WERI-Rb-1 (cell line): ENCODE results near the gene TBCD.
"Not testable (repeated sequence)": the region's sequence is repeated elsewhere in the genome, so short reads cannot be mapped to it uniquely, and the experiment has no call there.

Experiments
- DNase-seq: peaks from one replicate; pipeline ENCODE4 v3.0.0-alpha.2; 2020
- H3K27ac ChIP-seq: fragments of 250-450 bp; sonication (Bioruptor Pico); 2 replicates; pipeline ENCODE4 v1.5.1; 2020; ENCODE audit warnings: mild to moderate bottlenecking, moderate library complexity
- H3K27me3 ChIP-seq: fragments of 250-450 bp; sonication (Bioruptor Pico); 2 replicates; pipeline ENCODE4 v1.5.1; 2021; ENCODE audit warnings: mild to moderate bottlenecking, low read depth, moderate library complexity; ENCODE audit not compliant: insufficient read depth, severe bottlenecking
- H3K36me3 ChIP-seq: fragments of 250-450 bp; sonication (Bioruptor Pico); 2 replicates; pipeline ENCODE4 v1.5.1; 2020; ENCODE audit warnings: mild to moderate bottlenecking, moderate library complexity
- H3K4me3 ChIP-seq: 2 replicates; pipeline ENCODE4 v1.5.1; 2011; ENCODE audit warnings: low read depth, mild to moderate bottlenecking, control low read depth, low read length
- H3K9me3 ChIP-seq: fragments of 250-450 bp; sonication (Bioruptor Pico); 2 replicates; pipeline ENCODE4 v1.5.1; 2021; ENCODE audit warnings: mild to moderate bottlenecking, moderate library complexity; ENCODE audit not compliant: severe bottlenecking
- TF ChIP-seq, protein P1 (sequence below): IDR thresholded peaks from 2 replicates; pipeline ENCODE4 v1.5.1; 2011; ENCODE audit warnings: low read depth, mild to moderate bottlenecking, control low read depth, inconsistent platforms, low read length

The TBCD gene

DNA sequence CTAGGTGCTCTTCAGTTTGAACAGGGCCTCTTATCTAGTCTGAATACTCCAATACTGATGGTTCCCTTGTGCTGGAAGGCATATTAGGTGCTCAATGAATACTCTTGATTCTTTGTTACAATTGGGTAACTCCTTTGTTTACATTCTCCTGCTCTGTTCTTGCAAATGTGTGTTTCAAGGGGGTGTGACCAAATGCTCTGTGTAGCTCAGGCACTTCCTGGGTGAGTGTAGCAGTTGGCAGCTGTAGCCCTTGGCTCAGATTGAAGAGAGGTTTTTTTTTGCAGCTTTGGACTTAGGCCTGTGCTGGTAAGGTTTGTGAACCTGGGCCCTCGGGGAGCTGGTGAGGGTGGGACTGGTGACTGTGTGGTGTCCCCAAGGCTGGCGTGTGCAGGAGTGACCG lies 20.2 kb downstream of the TBCD start:
- peaks cover 94% of the 10 kb centered on the region for H3K36me3 ChIP-seq

DNA sequence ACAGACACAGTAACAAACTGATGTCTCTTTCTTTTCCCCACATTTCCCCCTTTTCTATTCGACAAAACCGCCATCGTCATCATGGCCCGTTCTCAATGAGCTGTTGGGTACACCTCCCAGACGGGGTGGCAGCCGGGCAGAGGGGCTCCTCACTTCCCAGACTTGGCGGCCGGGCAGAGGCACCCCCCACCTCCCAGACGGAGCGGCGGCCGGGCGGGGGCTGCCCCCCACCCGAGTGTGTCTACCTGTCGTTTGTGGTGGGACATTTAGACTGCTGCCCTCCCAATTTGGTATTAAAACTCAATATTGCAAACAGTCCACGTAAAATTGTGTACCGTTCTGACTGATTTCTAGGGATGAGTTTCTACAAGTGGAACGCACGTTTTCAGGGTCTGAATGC lies 22.6 kb downstream of the TBCD start:
- H3K36me3 ChIP-seq: peaks cover 80% of the 10 kb centered on the region
- not testable (repeated sequence) for H3K27me3 ChIP-seq, H3K9me3 ChIP-seq, H3K27ac ChIP-seq, H3K4me3 ChIP-seq, DNase-seq

More for the DNA sequence above, 20.2 kb downstream of the TBCD start:
- TF ChIP-seq, protein P1, sequence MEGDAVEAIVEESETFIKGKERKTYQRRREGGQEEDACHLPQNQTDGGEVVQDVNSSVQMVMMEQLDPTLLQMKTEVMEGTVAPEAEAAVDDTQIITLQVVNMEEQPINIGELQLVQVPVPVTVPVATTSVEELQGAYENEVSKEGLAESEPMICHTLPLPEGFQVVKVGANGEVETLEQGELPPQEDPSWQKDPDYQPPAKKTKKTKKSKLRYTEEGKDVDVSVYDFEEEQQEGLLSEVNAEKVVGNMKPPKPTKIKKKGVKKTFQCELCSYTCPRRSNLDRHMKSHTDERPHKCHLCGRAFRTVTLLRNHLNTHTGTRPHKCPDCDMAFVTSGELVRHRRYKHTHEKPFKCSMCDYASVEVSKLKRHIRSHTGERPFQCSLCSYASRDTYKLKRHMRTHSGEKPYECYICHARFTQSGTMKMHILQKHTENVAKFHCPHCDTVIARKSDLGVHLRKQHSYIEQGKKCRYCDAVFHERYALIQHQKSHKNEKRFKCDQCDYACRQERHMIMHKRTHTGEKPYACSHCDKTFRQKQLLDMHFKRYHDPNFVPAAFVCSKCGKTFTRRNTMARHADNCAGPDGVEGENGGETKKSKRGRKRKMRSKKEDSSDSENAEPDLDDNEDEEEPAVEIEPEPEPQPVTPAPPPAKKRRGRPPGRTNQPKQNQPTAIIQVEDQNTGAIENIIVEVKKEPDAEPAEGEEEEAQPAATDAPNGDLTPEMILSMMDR: no peak
- H3K27ac ChIP-seq: no peak overlapping the region
- no peaks in the 10 kb centered on the region for H3K9me3 ChIP-seq
- no peak for DNase-seq
- H3K4me3 ChIP-seq: no peak overlapping the region
- H3K27me3 ChIP-seq: no peaks in the 10 kb centered on the region

DNA sequence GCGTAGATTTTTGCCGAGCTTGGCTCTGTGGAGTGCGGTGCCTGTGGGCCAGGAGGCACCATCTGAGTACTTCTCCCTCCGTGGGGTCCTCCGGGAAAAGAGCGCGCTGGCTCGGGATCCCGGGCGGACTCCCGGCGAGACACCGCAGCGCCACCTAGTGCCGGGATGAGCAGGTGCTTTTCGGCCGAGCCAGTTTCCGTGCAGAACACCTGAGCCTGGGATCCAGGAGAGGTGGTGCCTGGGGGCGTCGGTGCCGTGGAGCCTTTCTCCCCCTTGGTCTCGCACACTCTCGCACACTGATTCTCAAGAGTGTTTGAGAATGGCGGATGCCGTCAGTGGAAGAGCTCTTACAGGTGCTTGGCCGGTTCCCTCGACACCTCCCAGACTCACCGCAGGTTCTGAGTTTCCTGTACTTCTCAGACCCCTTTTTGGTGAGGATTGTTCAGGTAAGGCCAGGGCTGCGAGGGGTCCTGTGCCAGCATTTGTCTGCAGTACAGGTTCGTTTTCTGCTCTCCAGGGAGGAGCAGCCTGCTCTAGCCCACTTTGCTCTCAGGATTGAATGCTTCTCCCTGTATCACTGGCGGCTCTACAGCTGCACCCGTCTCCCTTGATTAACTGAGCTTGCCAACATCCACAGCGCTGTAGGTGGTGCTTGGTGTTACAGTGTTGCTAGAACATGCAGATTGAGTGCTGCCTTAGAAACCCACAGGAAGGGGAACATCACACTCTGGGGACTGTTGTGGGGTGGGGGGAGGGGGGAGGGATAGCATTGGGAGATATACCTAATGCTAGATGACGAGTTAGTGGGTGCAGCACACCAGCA lies 23.3 kb downstream of the TBCD start:
- no peaks in the 10 kb centered on the region for H3K27me3 ChIP-seq
- peak; percentile 88 for DNase-seq
- TF ChIP-seq, protein P1: peak; percentile 97
- H3K36me3 ChIP-seq: peaks cover 80% of the 10 kb centered on the region
- no peaks in the 10 kb centered on the region for H3K9me3 ChIP-seq
- no peak overlapping the region; the same call in 1 of the 2 replicates for H3K27ac ChIP-seq
- no peak overlapping the region for H3K4me3 ChIP-seq

DNA sequence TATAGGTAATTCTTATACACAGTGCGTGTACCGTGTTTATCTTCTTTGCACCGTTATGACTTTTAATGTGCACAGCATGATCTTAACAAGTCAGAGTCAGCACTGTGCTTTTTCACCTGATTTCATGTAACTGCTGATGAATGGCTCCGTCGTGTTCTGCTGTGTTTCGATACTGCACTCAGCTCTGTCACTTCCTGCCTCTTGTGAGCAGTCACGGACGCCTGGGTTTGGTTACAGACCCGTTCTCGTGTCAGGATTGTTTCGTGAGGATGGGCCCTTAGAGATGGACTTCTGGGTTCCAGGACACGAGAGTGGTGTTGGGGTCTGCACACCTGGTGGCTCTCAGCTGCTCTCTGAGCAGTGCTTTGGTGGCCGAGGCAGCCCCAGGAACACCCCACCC lies 24.6 kb downstream of the TBCD start:
- H3K36me3 ChIP-seq: peaks cover 76% of the 10 kb centered on the region
- no peaks in the 10 kb centered on the region for H3K9me3 ChIP-seq
- no peak overlapping the region for H3K27ac ChIP-seq
- no peak overlapping the region for H3K4me3 ChIP-seq
- TF ChIP-seq, protein P1: no peak
- H3K27me3 ChIP-seq: no peaks in the 10 kb centered on the region
- DNase-seq: no peak

DNA sequence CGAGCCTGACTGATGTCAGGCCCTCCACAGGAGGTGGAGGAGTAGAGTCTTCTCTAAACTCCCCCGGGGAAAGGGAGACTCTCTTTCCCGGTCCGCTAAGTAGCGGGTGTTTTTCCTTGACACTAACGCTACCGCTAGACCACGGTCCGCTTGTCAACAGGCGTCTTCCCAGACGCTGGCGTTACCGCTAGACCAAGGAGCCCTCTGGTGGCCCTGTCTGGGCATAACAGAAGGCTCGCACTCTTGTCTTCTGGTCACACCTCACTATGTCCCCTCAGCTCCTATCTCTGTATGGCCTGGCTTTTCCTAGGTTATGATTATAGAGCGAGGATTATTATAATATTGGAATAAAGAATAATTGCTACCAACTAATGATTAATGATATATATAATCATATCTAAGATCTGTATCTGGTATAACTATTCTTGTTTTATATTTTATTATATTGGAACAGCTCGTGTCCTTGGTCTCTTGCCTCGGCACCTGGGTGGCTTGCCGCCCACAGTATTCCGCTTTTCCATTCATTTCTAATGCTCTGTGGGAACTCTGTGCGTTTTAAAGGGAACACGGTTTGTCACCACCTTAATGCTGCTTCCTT lies 26.0 kb downstream of the TBCD start:
- not testable (repeated sequence) for H3K4me3 ChIP-seq, H3K27me3 ChIP-seq, H3K9me3 ChIP-seq, H3K27ac ChIP-seq
- peak; percentile 58 for DNase-seq
- H3K36me3 ChIP-seq: peaks cover 76% of the 10 kb centered on the region
- TF ChIP-seq, protein P1: 0 out of 2 replicates have a peak, but pooled peaks have one; percentile 17

DNA sequence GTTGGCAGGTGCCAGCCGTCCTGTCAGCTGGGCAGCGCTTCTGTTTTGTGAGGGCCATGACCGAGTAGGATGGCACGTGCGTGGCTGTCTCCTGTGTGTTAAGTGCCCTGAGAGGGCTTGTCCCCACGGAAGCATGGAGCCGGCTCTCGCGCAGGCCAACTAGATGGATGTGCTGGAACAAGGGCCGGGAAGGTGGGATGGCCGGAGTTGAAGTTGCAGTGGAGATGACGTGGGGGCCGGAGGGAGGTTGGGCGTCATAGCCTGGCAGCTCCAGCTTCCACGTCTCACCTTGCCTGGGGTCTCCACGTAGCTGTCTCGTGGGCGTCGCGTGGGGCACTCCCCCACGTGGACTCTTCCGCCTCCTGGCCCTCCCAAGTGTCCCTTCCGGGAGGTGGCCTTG lies 27.7 kb downstream of the TBCD start:
- Histone ChIP-seq H3K27me3 (no peaks in the 10 kb centered on the region), H3K27ac (no peak overlapping the region), H3K4me3 (no peak overlapping the region), H3K9me3 (peaks cover 2% of the 10 kb centered on the region), H3K36me3 (peaks cover 77% of the 10 kb centered on the region)
- TF ChIP-seq, protein P1: no peak
- DNase-seq: no peak
